Right ventricle myocardium superior (tissue), 1 donor: ENCODE results near the gene EXOC6. TPM values are rescaled to one million over a fixed set of nuclear protein-coding genes. Genes with fewer than 3 reads are reported as not detected.

Experiments used
- total RNA-seq: library from RNA; stranded (reverse); fragmentation: NEBNext Ultra II Directional; extraction: Animal tissue kit (Norgen Biotek cat#: 25700); gene quantifications from one replicate; pipeline ENCODE4 v1.2.1, GENCODE V29; 2021
- donor health status: DM: no; HTN: yes; CAD: no; lungs with severe emphysema.

Gene EXOC6
- total RNA-seq, 1 donor from 2014 or later, result 9.9 TPM

Other genes with a start within 250 kb of the EXOC6 start
- 2.6 TPM for gene HHEX, start 158.6 kb upstream of the EXOC6 start, total RNA-seq
- gene CYP26C1, start 212.3 kb downstream of the EXOC6 start, total RNA-seq, result 0.05 TPM
- not detected for gene CYP26A1, start 225.4 kb downstream of the EXOC6 start, total RNA-seq